IPS-11a (cell line): ENCODE results near the gene ABCG1.

Experiments used
- H3K4me3 ChIP-seq: one replicate; pipeline ENCODE4 v1.5.1; 2013; ENCODE audit warnings: low read depth, low read length, control low read depth

The ABCG1 gene

GRCh38 chr21:42214081-42214750 is 4.7 kb upstream of the ABCG1 start:
- no peak overlapping the region for H3K4me3 ChIP-seq

GRCh38 chr21:42214921-42215320 is 4.0 kb upstream of the ABCG1 start:
- no peak overlapping the region for H3K4me3 ChIP-seq

GRCh38 chr21:42215942-42216725 is 2.8 kb upstream of the ABCG1 start:
- H3K4me3 ChIP-seq, result no peak overlapping the region

DNA sequence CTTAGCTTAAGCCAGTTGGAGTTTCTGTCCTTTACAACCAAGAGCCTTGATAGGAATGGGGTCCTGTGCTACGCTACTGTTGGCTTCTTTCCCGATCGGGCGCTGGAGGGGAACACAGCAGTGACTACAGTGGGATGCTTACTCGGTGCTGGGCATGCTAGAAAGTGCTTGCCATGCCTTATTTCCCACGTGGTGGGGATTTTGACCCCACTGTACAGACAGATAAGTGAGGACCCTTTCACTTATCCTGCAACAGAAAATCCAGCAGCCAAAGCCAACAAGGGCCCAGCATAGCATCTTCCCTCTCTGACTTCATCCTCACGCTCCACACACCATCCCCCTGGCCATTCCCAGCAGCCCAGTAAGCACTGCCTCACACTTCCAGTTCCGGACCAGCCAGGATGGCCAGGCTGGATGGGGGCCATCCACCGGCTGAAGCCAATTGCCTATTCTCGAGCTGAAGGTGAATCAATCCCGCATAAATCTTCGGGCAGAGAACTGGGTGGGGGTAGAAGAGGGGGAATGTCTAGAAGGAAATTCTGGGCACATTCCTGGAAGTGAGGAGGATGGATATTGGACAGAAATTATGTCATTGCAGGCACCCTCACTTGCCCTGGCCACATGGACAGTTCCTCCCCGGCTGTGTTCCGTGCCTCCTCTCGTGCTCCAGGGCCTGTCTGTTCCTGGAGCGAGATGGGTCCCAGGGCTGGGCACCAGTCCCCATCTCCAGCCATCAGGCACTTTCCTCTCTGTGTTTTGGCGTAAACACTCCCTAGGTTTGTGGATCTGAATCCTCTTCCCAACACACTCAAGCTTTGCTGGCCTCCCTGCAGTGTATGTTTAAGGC is 2.0 kb upstream of the ABCG1 start:
- H3K4me3 ChIP-seq, result no peak overlapping the region

DNA sequence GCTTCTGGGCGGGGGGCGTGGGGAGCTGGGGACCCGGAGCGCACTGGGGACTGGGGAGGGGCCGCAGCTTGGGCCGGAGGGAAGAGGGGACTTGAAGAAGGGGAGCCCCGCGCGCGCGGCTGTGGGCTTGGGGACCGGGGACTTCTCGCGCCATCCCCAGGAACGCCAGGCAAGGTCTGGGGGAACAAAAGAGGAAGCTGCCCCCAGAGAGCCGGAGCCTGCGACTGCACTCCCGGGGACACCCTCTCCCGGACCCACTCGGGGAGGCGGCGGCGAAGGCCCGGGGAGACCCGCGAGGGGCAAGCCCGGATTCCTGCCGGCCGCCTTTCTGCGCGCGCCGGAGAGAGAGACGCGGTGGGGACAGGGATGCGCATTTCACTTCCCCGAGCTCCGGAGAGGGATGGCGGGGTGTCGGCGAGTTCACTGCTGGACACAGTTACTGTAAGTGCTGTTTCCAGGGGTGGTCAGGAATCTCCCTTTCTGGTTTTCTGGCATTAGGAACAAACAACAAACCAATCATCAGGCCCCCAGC is 732 bp downstream of the ABCG1 start:
- peak overlapping the region; percentile 49 for H3K4me3 ChIP-seq

DNA sequence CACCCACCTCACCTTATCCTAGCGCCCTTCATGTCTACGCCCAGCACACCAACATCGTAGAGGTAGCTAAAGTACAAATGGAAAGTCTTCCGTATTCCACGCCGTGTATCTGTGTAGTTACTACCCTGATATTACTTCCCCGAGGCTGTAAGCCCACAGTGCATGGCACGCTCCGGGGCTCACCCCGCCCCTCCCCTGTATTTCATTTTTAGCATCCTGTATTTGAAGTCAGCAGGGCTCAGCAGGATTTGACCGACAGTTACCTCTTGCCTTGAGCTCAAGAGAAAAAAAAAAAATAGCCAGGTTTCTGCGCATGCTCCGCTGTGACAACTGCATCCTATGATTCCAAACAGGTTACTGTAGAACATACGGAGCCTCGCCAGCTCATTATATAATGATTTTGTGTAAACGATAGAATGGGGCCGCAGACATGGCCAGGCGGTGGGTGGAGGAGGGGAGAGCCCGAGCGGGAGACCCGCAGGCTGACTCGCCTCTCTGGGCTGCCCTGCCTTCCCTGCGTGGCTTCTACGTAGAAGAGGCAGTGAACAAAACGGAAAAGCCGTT is 1.3 kb downstream of the ABCG1 start:
- peak overlapping the region; percentile 49 for H3K4me3 ChIP-seq

- no peak overlapping the region for H3K4me3 ChIP-seq
These were observed 2.8 kb downstream of the ABCG1 start for GRCh38 chr21:42221581-42222345.

GRCh38 chr21:42222386-42222785 is 3.4 kb downstream of the ABCG1 start:
- H3K4me3 ChIP-seq, result no peak overlapping the region

DNA sequence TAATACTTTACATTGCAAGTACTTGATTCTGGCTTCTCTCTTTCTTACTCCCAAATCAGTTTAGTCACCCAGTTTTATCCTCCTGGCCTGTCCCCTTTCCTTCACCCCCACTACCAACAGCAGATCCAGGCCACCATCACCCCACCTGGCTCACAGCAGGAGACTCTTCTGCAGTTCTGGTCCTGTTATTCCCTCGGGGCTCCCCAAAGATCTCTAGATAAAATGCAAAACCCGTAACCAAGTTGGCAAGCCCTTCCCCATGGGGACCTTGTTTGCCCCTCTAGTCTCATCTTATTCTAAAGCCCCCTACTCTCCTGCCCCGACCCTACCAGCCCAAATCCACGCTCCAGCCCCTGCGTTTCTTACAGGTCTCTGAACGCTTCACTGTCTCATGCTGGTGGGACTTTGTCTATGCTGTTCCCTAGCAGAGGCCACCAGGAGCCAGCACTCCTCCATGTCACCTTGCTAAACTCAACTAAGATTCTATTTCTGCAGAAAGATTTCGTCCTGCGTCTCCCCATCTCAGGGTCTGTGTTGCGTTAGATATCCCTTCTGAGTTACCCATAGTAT is 4.0 kb downstream of the ABCG1 start:
- H3K4me3 ChIP-seq, result no peak overlapping the region

- H3K4me3 ChIP-seq, result no peak overlapping the region
These were observed 5.1 kb downstream of the ABCG1 start for GRCh38 chr21:42223826-42224575.

DNA sequence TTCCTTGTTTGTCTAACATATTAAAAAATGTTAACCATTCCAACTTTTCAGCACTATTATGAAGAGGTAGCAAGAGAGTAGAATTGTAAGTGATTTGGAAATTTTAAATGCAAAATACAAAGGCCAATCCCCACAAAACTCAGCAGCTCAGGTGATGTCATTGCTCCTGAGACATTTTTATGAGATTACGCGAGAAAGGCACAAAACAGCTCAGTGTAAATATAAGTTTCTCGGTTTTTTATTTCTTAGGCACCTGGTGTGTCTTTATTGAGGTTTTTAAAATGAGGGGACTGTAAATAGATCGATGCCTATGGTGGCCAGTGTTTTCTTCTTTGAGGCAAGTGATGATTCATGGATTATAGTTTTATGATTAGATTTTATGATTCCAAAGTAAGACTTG is 6.1 kb downstream of the ABCG1 start:
- no peak overlapping the region for H3K4me3 ChIP-seq

DNA sequence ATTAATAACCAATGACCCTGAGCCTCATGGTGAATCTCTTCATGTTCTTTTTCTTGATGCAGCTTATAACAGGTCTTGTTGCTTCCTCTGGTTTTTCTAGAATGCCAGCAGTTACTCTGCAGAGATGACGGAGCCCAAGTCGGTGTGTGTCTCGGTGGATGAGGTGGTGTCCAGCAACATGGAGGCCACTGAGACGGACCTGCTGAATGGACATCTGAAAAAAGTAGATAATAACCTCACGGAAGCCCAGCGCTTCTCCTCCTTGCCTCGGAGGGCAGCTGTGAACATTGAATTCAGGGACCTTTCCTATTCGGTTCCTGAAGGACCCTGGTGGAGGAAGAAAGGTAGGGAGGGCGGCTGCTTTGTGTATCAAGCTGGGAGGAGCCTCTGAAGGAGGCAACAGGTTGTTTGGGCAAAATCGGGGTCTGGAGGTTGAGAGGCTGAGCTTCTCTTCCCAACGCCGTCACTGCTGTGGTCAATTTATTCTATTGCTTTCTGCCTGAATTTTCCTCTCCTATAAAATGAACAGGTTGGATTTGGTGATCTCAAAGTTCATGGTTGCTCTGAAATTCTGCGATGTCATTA is 6.7 kb downstream of the ABCG1 start:
- H3K4me3 ChIP-seq, result no peak overlapping the region

- no peak overlapping the region for H3K4me3 ChIP-seq
These were observed 7.7 kb downstream of the ABCG1 start for GRCh38 chr21:42226626-42227025.

- H3K4me3 ChIP-seq, result no peak overlapping the region
These were observed 9.2 kb downstream of the ABCG1 start for GRCh38 chr21:42227909-42228708.

DNA sequence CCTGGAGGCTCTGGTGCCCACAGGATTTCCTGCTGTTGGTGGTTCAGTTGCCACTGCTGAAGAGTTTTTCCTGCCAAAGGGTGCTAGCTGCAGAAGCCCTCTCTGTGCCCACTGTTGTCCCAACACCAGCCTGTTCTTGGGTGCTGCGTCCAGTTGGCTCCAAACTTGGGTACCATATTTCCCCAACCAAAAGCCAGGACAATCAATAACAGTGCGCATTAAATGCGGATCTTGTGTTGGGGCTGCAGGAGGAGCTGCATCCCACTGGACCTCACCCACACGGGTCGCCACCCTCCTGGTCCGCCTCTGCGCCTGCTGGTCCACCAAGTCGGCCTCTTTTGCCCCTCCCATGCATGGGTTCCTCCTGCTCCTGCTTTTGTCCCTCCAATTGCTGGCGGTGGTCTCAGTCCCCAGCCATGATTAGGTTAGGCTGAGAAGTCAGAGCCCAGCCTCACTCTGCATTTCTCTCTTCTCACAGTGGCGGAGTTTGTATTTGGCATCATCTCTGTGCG is 9.8 kb downstream of the ABCG1 start:
- H3K4me3 ChIP-seq, result no peak overlapping the region

- no peak overlapping the region for H3K4me3 ChIP-seq
These were observed 10.7 kb downstream of the ABCG1 start for GRCh38 chr21:42229676-42230075.

DNA sequence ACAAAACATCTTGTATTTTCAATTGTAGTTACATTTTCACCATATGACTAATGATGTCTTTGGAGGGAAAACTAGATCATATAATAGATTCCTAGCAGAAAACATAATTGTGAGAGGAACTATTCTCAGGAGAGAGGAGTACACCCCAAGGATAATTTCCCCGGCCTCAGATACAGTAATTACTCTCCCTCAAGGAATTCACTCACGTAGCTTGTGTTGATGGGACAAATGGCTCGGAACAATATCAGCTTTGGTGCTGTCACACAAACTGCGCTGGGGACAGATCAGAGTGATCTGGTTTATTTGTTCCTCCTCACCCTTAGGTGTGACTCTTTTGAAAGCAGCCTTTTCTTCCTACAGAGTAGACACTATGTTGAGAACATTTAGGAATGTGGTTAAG is 11.2 kb downstream of the ABCG1 start:
- no peak overlapping the region for H3K4me3 ChIP-seq

GRCh38 chr21:42230636-42231035 is 11.7 kb downstream of the ABCG1 start:
- H3K4me3 ChIP-seq, result no peak overlapping the region
